GM18517 (cell line): Measurements from ENCODE around the gene GNA14.

Source experiments
- ATAC-seq: cut with Tn5 transposase; IDR thresholded peaks from one replicate; pipeline ENCODE4 v1.9.1; 2021; ENCODE audit warnings: mild to moderate bottlenecking, moderate library complexity; ENCODE audit not compliant: unreplicated experiment

GNA14 gene

DNA sequence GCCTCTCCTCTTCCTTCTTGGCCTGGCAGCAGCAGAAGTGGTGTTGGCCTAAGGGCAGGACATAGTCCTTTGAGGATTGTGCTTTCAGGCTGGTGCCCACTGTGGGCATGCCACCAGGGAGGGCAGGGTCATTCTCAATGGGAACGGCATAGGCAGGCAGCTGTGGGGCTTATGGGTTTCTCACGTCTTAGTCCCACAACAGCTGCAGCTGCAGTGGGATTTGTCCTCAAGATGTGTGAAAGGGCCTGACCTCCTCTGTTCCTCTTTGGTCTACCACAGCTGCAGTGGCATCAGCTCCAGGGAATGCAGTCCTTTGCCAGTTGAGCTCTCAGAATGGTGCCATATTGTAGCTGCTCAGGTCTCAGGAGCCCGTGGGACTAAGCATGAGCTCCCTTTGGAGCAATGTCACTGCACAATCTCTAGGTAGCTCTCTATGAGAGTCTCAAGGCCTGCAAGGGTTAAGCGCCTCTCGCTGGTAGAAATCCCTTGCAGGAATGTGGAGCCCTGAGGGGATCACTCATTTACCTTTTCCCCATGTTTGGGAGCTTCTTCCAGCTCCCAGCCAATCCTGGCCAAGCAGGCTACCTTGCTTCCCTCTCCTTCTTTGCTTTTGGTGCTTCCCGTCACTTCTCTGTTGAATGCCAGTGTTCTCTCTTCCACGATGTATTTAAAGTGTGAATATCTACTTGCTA is 104.8 kb downstream of the GNA14 start:
- ATAC-seq = no peak

DNA sequence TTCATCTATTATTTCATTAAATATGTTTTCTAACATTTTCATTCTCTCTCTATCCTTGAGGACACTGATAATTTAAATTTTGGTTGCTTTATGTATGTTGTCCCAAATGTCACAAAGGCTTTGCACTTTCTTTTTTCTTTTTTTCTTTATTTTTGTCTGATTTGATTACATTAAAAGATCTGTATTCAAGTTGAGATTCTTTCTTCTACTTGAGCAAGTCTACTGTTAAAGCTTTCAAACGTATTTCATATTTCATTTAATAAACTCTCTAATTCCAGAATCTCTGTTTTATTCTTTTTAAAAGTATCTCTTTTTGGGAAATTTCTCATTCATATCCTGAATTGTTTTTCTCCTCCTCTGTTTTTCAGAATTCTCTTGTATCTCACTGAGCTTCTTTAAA is 106.5 kb downstream of the GNA14 start:
- ATAC-seq = no peak

DNA sequence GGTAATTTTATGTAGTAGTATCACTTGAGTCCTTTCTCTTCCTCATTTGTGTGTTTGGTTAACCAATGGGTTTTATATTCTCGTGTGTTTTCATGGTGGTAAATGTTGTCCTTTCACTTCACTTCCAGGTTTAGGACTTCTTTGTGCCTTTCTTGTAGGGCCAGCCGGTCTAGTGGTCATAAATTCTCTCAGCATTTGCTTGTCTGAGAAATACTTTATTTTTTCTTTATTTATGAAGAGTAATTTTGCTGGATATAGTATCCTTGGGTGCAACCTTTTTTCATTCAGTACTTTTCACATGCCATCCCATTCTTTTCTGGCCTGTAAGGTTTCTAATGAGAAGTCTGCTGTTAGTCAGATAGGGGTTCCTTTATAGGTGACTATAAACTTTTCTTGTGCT is 107.1 kb downstream of the GNA14 start:
- ATAC-seq = no peak

DNA sequence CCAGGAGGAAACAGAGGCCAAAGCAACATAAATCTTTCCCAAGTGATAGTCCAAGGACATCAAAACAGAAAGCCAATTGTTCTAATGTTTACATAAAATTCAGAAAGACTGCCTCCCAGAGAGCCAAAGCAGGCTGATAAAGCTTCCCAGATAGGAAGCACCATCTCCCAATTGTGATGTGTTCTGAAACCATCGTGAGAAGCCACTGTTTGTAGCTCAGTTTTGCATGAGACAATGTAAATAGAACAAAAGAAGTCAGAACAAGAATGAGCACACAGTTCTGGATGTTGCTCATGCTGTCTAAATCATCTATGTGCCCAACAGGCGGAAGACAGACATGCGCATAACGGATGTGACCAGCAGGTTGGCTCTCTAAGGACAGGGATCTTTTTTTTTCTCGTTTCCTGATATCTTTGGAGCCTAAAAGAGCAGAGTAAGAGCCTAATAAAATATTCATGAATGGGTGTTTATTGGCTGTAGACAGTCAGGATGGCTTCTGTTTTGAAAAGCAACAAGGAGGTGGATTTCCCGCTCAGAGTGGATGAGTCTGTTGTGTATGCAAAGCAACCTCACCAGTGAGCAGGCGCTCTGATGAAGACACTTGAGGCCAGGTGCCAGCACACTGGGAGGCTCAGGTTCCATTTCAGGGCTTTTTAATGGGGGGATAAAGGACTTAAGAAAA is 113.6 kb downstream of the GNA14 start:
- no peak for ATAC-seq

DNA sequence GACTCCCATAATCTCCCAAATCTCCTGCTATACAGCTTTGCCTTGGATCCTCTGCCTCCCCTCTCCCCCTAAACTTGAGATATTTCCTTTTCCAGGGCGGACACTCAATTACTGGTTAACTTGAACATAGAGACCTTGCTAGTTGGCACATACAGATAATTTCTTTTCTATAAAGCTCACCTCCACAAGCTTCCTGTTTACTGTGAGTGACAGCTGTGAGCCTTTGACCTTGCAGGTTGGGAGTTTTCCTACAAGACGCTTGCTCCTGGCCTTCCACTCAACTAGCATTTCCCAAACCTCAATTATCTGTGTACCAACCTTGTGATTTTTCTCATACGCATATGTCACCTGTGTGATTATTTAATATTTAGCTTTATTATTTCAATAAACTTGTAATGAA is 114.5 kb downstream of the GNA14 start:
- ATAC-seq = no peak

DNA sequence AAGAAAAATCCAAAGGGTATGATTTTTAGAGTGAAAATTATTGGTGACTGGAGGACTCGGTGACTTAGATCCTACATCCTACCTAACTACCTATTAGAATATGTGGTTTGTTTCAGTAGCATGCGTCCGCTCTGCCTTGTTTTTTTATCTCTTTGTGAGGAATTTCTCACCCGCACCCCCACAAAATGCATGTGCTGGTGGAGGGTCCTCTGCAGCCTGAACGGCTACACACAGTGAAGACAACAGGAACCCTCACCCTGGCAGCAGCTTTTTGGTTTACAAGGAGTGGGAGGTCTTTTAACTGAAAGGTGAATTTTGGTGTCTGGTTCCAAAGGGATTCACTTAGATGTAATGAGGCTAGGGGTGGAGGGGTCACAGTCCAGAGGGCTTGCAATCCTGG is 115.5 kb downstream of the GNA14 start:
- ATAC-seq = no peak

DNA sequence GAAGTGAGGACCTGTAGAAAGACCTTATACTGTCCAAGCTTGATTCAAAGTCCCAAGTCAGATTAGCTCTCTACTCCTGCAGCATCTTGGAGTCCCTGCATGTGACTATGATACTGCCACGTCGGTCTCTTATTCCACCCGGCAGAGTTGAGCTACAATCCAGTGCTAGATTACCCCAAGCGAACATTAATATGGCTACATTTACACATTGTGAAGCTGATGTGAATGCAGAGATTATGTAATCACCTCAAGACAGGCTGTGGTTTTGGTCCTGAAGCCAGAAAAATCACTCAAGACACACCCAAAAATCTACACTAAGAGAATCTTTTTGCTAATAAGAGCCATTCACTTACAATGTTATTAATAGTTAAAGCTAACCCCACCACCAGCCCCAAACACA is 116.7 kb downstream of the GNA14 start:
- ATAC-seq = no peak

DNA sequence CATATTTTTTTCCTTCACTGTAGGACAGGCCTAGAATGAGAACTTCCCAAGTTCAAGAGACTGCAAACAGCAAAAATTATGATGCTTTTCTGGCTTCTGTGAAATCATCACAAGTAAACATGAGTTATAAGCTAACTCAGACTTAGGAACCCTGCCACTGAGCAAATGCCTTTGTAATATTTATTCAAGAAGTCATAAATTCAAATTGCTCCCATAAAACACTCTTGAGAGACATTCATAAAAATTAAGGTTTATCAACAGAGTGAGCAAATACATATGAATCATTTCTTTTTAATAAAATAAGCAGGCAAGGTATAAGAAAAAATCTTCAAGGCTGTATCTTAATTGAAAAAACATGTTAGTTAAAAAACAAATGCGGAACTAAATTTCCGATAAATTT is 124.2 kb downstream of the GNA14 start:
- ATAC-seq = no peak

DNA sequence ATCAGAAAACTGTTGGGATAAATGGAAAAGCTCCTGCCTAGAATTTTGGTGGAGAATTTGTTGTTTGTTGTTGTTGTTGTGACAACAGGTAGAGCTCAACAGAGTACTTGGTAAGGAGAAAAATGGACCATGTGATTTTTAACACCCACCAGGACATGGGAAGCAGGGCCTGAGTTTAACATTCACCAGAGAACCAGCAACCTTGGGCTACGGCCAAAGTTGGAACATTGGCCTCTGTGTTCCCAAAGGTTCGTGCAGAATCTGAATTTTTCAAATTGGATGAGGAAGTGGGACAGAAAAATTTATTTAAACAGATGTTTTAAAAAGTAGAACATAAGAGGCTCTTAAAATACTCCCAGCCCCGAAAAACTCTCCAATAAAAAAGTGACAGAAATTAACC is 127.0 kb downstream of the GNA14 start:
- no peak for ATAC-seq

DNA sequence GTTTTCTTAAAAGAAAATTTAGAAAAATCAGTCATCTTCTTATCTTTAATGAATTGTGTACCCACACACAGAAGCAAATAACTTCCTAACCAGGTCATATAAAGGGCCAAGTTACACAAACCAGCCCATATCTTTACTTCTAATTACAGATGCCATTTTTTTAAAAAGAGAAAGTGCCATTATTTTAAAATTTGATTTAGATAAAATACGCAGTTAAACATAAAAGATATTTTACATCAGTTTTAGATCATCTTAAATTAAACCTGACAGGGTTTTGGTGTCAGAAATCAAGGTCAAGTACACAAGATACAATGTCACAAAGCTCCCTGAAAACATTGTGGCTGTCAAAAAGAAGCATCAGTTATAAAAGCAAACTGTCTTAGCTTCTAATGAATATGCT is 129.4 kb downstream of the GNA14 start:
- ATAC-seq = no peak

DNA sequence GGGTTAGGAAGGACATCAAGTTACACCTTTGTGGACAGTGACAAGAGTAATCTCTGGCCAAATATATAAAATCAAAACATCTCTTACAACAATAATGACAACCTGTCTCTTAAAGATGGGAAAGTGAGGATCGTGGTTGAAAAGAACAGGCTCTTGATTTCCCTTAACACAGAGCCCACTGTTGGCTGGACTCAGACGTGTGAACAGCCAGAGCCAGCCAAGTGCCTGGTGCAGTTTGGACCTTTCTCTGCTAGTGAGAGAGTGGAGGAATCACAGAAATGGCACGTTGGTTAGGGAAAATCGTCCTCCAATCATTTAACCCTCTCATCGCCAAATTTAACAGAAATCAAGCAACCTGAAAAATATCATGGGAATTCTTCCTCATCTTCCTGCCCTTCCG is 131.3 kb downstream of the GNA14 start:
- ATAC-seq = no peak

DNA sequence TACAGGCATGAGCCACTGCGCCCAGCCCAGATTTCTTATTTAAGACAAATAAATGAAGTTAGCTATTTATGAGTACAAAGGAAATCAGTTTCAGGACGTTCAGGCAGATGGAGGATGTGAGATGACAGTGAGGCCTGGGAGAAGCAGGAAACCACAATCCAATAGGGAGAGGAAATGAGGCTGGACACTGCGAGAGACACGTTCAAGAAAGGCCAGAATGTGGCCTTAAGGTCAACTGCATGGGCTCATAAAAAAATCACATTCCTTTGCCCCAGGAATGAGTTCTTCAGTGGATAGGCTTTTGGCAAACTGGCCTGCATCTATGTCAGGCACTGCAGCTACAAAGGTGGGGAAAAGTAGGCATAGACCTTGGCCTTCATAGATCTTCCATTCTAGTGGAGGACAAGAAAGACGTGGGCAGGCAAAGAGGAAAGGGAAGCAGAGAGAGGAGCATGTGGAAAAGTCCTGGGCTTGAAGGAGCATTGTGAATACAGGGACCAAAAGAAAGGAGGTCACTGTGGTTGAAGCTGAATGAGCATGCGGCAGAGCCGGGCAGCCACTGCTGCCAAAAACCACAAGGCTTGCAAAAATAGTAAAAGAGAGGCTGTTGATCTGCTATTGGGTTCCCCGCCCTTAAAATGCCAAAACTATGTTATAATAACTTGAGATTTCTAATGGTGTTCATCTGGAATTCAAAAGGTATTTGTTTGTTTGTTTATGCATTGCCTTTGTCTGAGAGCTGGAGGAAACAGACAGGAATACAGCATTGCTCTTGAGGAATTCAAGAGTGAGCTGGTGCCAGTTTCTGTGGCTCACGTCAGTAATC is 133.0 kb downstream of the GNA14 start:
- ATAC-seq = no peak

DNA sequence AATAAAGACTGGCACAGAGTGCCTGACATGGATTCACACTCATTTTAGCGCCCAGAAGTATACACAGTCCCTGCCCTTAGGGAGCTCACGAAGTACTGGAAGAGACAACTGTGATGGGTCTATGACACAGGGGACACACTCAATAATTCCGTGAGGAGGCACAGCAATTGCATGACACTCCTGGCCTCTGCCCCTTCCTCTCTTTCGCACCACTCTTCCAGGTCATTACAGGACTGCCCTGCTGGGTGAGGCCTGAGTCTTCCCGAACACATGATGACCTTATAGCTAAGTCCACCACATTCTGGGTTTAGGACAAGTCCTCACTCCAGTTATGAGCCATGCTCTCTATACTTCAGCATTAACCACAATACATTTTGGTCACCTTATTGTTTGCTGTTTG is 134.7 kb downstream of the GNA14 start:
- ATAC-seq = no peak

DNA sequence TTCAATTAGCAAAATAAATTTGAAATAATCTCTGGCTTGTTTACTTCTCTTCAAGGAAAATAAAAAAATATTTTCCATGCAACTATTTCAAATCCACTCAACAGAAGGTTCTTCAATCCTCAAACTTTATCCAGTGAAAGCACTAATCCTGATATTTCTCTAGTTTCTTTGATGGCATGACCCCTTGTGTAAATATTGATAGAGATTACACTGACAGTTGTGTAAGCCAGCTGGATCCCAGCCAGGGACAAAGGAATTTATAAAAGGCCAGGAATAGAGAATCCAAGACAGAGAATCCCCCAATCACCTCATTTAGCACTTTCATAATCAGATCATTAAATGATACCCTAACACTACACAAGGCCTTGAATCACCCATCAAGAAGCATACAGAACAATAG is 135.2 kb downstream of the GNA14 start:
- ATAC-seq = no peak

DNA sequence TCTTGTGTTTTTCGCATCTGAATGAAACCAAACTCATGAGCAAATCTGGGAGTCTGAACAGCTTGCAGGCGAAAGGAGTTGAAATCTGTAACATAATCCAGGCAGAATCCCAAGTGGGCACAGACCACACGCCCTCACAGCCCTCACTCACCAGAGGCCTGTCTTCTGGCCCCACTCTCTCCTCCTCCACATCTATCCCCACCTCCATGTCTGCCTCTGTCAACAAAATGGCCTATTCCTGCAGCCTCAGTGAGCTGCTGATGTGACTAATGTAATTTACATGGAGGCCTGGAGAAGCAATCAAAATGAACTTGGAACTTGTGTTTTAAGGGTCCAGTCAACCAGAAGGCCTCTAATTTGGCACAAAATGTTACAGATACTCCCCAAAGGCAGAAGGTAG is 136.6 kb downstream of the GNA14 start:
- no peak for ATAC-seq

DNA sequence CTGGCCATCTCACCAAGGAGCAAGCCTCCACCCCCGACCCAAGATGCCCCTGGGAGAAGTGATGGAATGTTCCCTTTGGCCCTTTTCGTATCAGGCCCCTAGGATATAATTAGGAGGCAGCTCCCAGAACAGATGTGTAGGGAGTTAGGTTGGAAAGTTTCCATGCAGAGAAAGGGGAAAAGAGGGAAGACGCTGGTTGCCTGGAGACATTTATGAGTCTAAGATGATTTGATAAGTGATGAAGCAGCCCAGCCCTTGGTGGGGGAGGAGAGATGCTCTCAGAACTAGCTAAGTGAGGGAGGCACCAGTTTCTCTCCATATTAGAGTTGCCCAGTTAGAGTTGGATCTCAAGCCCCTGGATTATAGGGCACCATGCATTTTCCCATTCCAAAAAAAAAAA is 137.5 kb downstream of the GNA14 start:
- ATAC-seq = no peak

DNA sequence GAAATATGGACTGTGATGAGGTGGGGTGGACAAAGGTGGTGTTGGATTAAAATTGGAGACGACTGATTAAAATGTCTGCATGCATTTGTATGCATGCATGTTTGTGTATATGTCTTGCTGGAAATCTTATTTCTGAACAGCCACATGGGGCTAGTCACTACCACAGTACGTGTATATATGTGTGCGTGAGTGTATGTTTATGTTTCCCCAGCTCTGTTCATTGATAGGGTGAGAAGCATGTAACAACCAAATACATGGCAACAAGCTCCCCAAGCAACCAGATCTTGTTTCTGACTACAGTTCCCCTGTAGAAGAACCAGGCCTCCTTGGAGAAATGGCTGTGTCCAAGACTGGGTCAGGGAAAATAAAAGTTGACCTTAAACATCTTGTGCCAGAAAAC is 139.7 kb downstream of the GNA14 start:
- ATAC-seq = no peak

DNA sequence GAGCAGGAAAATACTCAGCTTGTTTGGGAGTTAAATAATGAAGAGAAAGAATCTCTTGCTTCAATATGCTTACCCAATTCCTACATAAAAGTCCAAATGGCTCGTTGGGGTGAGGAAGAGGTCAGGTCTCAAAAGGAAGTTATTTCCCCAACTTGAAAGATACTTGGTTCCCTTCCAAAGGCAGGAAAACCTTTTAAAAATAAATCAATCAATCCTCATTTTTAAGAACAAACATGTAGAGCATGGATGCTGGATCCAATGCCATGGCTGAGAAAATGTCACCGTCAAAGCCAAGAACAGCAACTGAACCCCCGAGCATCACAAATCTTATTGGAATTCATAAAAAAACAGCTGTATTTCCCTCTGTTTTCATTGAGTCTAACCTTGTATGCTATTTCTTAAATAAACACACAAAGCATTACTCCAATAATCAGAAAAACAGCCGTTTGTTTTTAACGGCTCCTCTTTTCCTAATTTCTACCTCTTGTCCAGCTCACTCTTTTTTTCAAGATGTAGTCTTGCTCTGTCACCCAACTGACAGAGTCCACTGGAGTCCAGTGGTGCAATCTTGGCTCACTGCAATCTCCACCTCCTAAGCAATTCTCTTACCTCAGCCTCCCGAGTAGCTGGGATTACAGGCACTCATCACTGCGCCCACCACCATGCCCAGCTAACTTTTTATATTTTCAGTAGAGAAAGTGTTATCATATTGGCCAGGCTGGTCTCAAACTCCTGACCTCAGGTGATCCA is 140.7 kb downstream of the GNA14 start:
- ATAC-seq = no peak

DNA sequence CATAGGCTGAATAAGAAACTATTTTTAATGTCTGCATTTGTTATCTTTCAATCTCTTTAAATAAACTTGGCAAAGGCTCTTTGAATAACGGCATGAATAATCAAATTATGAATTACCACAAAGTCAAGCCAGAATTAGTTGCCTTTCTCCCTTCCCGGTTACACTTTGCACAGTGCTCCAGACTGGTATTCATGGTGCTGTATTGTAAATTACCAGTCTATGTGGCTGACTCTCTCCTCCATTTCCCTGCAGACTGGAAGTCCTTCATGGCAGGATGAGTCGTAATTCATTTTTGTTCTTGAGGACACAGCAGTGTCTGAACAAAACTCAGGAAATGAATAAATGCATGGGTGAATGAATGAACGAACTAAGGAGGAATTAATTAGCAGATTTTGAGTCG is 142.9 kb downstream of the GNA14 start:
- ATAC-seq = no peak

DNA sequence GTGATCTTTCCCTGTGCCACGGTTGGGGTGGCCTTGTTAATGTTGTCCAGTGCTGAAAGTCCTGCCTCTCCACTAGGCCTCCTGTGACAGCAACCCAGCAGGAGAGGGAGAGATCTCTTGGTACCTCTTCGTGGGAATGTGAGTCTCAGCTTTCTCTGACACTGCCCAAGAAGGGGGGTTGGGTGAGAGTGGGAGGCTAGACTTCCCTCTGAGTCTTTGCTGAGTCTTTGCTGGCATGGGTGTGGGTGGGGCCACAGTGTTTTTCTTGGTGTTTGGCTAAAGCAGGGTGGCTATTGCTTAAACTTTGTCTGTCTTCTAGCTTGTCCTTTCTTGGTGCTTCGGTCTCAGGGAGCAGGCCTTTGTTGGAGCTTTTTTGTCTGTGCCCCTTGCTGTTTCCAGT is 145.6 kb downstream of the GNA14 start:
- no peak for ATAC-seq

DNA sequence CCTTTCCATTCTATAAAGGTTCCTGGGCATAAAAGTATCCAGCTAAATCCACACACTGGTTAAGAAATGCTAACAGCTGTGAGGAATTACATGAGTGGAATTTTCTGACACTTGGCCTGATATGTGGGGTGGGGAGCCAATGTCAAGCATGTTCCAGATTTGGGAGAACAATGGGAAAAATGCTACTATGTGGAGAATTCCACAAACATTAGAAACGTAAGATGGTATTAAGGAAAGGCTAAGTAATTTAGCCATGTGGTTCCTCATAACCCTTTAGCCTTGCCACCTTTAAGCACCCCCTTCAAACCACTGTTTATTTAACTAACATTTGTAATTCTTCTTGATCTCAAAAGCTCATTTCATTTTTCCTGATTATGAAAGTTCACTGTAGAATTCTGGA is 149.2 kb downstream of the GNA14 start:
- ATAC-seq = no peak
